HL-60 (cell line): ENCODE data around the gene KIZ.

ENCODE experiments used
- DNase-seq, 2 experiments: peaks; one replicate each; pipeline ENCODE4 v3.0.0-alpha.2; 2010 to 2020; ENCODE audit warnings: low read depth in 1 of 2, low spot score in 1 of 2
- H3K27ac ChIP-seq: fragments of 250-450 bp; sonication (Bioruptor Pico); replicated peaks from 2 replicates; pipeline ENCODE4 v1.5.1; 2020; ENCODE audit warnings: mild to moderate bottlenecking, moderate library complexity
- H3K27me3 ChIP-seq: fragments of 250-450 bp; sonication (Bioruptor Pico); 2 replicates; pipeline ENCODE4 v1.5.1; 2021; ENCODE audit warnings: mild to moderate bottlenecking, moderate library complexity; ENCODE audit not compliant: insufficient read depth, poor library complexity, severe bottlenecking
- H3K4me3 ChIP-seq: replicated peaks from 2 replicates; pipeline ENCODE4 v1.5.1; 2011; ENCODE audit warnings: mild to moderate bottlenecking, control low read depth, low read length; ENCODE audit not compliant: insufficient read depth
- CTCF ChIP-seq: IDR thresholded peaks from one replicate; pipeline ENCODE4 v1.5.1; 2011; ENCODE audit warnings: low read length, control low read depth, inconsistent platforms; ENCODE audit not compliant: insufficient read depth
- GABPA ChIP-seq: IDR thresholded peaks from 2 replicates; pipeline ENCODE4 v1.6.1; 2012; ENCODE audit warnings: low read depth
- POLR2AphosphoS5 ChIP-seq: IDR thresholded peaks from 2 replicates; pipeline ENCODE4 v1.6.1; 2012; ENCODE audit warnings: low read depth
- REST ChIP-seq: IDR thresholded peaks from 2 replicates; pipeline ENCODE4 v1.6.1; 2012; ENCODE audit warnings: low read depth; ENCODE audit not compliant: insufficient replicate concordance
- SPI1 ChIP-seq: IDR thresholded peaks from 2 replicates; pipeline ENCODE4 v1.6.1; 2012; ENCODE audit warnings: low read depth, mild to moderate bottlenecking, borderline replicate concordance

Gene KIZ

DNA sequence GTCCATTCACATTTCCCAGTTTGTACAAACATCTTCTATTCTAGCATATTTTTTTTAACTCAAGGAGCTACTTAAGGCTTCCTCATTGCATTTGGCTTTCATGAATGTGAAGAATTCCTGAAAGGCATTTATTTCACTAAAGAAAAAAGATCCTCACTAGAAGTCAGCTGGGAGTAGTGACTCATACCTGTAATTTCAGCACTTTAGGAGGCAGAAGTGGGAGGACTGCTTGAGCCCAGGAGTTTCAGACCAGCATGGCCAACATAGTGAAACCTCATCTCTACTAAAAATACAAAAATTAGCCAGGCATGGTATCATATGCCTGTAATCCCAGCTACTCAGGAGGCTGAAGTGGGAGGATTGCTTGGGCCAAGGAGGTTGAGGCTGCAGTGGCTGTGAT is 146.4 kb downstream of the KIZ start:
- H3K4me3 ChIP-seq = no peak overlapping the region
- no peaks in the 10 kb centered on the region for H3K27me3 ChIP-seq
- TF ChIP-seq SPI1 (no peak), POLR2AphosphoS5 (no peak), REST (no peak), CTCF (no peak), GABPA (no peak)
- DNase-seq = no peak
- no peak overlapping the region for H3K27ac ChIP-seq

GRCh38 chr20:21272679-21273078 is 146.8 kb downstream of the KIZ start:
- DNase-seq = no peak
- no peaks in the 10 kb centered on the region for H3K27me3 ChIP-seq
- H3K4me3 ChIP-seq = no peak overlapping the region
- no peak overlapping the region for H3K27ac ChIP-seq
- TF ChIP-seq GABPA = no peak
- TF ChIP-seq CTCF = no peak
- no peak for TF ChIP-seq POLR2AphosphoS5
- TF ChIP-seq SPI1 = no peak
- no peak for TF ChIP-seq REST

- no peak for DNase-seq
- TF ChIP-seq CTCF (no peak), SPI1 (no peak), REST (no peak), GABPA (no peak), POLR2AphosphoS5 (no peak)
Measured at GRCh38 chr20:21273755-21274386, 148.0 kb downstream of the KIZ start.

More at GRCh38 chr20:21273755-21274386, 148.0 kb downstream of the KIZ start:
- Histone ChIP-seq H3K4me3 (no peak overlapping the region), H3K27ac (no peak overlapping the region), H3K27me3 (no peaks in the 10 kb centered on the region)
